NCI-H510A treated with DMSO at 0.1 percent for 48 hours (cell line): ENCODE data around the gene ATF5.

Source experiments
- DNase-seq: peaks from one replicate; lab custom pipeline; 2025; lab: John Stamatoyannopoulos, UW

The ATF5 gene

DNA sequence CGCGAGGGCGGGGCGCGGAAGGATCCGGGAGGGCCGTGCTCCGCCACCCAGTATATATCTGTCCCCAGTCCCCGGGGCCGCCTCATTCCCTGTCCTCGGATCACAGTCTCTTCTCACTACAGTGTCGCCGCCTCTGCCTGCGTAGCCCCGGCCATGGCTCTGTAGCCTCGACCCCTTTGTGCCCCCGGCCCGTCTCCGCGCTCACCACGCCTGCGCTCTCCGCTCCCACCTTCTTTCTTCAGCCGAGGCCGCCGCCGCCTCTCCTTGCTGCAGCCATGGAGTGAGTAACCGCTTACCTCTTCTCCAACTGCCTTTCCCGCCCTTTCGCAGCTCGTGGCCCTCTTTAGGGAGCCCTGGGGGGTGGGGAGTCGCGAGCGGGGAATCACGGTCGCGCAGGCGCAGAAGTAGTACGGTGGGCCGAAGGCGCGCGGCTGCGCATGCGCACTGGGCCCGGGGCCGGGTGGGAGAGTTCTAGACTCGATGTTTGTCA lies at the start of gene ATF5, which contains the start of gene NUP62:
ATF5 (plus strand) TSS at position 85 of the 490 bp plus-strand sequence. CDS start 1,646 bp downstream, outside the sequence.
NUP62 (minus strand) TSS at position 384 of the 490 bp plus-strand sequence. CDS start 19,697 bp downstream, outside the sequence.
- peak; percentile 91 for DNase-seq

- DNase-seq, result no peak
These were observed 49.6 kb upstream of the ATF5 start for GRCh38 chr19:49879243-49879963.

DNA sequence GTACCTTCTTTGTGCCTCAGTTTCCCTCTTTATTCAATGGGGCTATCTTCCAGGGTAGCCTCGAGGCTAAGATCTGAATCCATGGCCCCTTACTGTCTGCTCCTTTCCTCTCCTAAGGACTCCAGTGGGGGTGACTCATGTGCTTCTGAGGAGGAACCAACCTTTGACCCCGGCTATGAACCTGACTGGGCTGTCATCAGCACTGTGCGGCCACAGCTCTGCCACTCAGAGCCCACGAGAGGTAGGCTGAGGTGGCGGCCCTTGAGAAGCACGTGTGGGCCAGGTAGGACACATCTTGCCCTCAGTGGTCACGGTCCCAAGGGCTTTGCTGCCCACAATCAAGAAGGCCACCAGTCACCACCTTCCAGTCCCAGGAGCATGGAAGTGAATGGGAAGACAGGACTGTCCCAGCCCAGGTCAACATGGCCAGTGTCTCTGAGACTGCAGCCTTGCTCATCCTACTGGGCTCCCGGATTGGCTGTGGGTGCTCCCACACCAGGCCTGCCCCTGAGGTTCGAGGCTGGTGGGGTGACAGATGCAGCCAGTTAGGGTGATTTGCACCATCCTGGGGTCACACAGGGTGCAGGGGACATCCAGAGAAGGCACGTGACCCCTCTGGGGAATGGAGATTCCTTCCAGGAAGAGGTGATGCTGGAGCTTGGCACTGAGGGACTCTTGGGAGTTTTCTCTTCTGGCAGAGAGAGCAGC lies 48.7 kb upstream of the ATF5 start:
- no peak for DNase-seq

DNA sequence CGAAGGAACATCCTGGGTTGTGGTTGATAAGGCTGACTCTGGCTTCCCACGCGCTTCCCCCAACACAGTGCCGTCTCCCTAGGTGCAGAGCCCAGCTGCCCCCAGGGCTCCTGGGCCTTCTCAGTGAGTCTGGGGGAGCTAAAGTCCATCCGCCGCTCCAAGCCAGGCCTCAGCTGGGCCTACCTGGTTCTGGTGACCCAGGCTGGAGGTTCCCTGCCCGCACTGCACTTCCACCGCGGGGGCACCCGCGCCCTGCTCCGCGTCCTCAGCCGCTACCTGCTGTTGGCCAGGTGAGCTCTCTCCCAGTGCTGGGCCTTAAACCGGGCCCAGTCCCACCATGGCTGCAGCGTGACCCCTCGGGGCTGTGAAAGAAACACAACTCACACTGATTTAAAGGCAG lies 47.8 kb upstream of the ATF5 start:
- no peak for DNase-seq

DNA sequence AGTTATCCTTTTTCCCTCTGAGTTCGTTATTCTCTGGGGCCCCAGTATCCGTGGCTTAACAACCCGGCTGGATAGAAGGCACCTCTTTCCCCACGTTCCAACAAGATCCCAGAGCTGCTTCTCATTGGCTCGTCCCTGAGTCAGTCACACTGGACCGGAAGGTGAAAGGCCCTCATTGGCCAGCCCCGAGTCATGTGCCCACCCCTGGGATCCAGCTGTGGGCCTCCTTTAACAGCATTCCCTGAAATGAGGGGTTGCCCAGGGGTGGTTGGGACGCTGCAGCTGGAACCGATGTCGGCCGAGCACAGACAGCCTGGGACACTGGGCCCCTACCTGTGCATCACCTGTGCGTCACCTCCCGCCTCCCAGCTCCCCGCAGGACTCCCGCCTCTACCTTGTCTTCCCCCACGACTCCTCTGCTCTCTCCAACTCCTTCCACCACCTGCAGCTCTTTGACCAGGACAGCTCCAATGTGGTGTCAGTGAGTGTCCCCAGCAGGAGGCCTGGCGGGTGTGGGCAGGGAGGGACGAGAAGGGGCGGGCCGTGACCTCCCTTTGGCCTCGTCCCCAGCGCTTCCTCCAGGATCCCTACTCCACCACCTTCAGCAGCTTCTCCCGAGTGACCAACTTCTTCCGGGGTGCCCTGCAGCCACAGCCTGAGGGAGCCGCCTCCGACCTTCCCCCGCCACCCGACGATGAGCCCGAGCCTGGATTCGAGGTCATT lies 47.2 kb upstream of the ATF5 start:
- DNase-seq, result no peak

- DNase-seq, result no peak
These were observed 46.4 kb upstream of the ATF5 start for GRCh38 chr19:49882643-49883042.

GRCh38 chr19:49883094-49883493 lies 45.9 kb upstream of the ATF5 start:
- DNase-seq, result no peak

GRCh38 chr19:49884109-49884508 lies 44.9 kb upstream of the ATF5 start:
- DNase-seq, result no peak

GRCh38 chr19:49884760-49885159 lies 44.2 kb upstream of the ATF5 start:
- DNase-seq, result no peak

GRCh38 chr19:49887037-49887664 lies 41.9 kb upstream of the ATF5 start:
- peak; percentile 44 for DNase-seq

- DNase-seq, result peak; percentile 62
These were observed 41.1 kb upstream of the ATF5 start for GRCh38 chr19:49887665-49888509.

- peak; percentile 19 for DNase-seq
These were observed 40.5 kb upstream of the ATF5 start for GRCh38 chr19:49888510-49888824.

DNA sequence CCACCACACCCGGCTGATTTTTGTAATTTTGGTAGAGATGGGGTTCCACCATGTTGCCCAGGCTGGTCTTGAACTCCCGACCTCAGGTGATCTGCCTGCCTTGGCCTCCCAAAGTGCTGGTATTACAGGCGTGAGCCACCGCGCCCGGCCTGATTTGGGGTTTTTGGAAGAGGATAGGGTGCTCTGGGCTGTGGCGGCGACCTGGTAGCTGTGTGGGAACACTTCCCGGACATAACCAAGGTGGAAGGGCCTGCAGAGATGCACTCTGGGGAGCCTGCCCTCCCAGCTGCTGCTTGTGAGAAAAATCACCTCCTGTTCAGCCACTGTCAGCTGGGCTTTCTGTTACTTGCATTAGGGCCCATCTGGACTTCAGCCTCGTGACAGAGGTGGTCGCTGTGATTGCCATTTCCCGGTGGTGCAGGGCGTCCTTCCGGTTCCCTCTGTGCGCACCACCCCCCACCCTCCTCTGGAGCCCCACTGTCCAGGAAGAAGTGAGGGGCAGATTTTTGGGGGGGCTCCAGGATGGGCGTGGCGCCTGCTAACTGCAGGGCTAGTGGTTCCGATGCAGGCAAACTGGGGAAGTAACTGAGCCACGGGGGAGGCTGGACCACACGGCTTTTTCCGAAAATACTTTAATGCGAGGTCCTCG lies 39.8 kb upstream of the ATF5 start:
- no peak for DNase-seq

- DNase-seq, result no peak
These were observed 39.2 kb upstream of the ATF5 start for GRCh38 chr19:49889687-49890348.

DNA sequence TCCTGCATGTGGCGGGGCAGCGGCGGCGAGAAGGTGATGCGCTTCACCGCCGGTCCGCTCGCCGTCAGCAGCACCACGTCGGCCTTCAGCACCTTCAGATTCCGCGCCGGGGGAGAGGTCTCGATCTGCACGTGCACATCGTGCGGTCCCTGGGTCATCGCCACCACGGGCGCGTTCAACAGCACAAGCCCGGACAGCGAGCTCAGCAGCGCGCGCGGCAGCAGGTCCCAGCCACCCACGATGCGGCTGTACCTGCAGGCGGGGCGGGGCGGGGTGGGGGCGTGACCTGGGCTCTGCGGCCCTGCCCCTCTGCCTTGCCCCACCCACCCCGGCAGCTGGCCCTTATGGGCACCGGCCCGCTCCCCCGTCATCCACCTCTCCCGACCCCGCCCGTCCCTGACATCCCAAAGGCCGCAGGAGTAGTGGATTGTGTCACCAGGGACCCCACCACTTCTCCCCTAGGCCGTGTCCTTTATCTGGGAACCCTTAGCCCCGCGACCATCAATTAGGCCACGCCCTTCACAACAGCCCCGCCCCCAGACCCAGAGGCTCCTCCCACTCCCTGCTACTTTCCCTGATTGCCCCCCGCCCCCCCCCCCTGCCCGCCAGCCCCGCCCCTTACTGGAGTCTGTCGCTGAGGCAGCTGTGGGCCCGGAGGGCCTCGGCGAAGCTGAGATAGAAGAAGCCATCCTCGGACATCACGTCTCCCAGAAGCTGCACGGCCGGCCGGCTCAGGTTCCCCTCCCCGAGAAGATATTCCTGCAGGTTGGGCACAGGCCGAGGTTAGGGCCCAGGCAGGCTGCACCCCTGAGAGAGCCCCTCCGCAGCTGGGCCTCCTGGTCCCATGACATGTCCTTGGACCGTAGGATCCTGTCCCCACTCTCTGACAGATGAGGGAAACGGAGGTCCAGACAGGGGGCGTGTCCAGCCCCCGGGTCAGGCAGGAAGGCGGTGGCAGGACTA lies 38.4 kb upstream of the ATF5 start:
- DNase-seq, result no peak

DNA sequence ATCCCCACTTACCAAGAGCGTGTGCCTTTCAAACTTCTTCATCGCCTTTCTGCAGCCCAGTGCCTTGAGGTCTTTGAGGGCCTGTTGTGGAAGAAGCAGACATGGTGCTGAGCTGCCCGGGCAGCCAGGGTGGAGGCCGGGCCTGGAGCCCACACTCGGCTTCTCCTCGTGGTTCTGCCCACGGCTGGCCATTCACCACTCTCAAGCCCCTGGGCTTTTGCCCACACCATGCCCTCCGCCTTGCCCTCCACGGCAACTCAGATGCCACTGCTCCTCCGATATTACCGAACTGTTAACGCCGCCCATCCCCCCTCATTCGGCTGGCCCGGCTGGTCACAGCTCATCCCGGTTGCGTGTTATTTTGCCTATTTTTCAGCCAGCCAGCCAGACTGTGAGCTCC lies 37.6 kb upstream of the ATF5 start:
- no peak for DNase-seq

GRCh38 chr19:49892716-49893115 lies 36.3 kb upstream of the ATF5 start:
- DNase-seq, result no peak

- DNase-seq, result no peak
These were observed 34.9 kb upstream of the ATF5 start for GRCh38 chr19:49894011-49894664.
